Measurements from ENCODE around the gene BMAL2. TPM values are rescaled to one million over a fixed set of nuclear protein-coding genes. Genes with fewer than 3 reads are reported as not detected.
A peak's percentile ranks its signal among the peaks of the same experiment; 100 is the strongest.

BMAL2 gene
- total and polyA plus RNA-seq, 2 donors, result 2.7 to 9.3 TPM

DNA sequence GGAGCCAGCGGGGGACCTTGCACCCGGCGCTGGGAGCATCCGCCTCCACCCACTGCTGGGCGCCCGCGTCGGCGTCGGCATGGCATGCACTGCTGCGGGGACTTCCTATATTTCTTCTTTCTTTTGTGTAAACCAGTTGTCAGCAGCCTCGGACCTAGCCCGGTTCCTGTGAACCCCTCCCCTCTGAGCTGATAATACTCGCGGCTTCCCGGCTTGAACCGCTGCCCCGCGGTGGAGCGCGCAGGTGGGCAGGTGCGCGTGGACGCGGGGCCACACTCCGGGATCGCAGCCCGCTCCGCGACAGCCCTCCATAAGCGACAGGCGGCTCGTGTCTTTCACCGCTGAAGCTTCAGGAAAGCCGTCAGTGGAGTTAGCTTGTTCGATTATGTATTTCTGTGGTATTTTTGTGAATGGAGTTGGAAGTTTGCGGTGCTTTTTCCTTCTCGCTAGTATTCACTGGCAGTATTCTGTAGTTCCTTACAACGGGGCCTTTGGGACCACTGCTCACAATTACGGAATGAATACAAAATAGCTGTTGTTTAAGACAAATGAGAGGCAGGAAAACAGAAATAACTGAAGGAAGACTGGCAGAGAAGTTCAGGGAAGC is 870 bp downstream of the BMAL2 start:
- Histone ChIP-seq H3K36me3 (ENCODE audit: insufficient read depth) (no peaks in the 10 kb centered on the region), H3K27ac (ENCODE audit: low read depth) (no peak overlapping the region), H3K4me3 (ENCODE audit: low read depth, low read length) (peak overlapping the region; percentile 83), H3K4me1 (ENCODE audit: insufficient read depth) (no peaks in the 10 kb centered on the region)
- no peak for DNase-seq (ENCODE audit: extremely low spot score)
- 2% methylated on average over 40 of the region's 40 CpGs for WGBS

DNA sequence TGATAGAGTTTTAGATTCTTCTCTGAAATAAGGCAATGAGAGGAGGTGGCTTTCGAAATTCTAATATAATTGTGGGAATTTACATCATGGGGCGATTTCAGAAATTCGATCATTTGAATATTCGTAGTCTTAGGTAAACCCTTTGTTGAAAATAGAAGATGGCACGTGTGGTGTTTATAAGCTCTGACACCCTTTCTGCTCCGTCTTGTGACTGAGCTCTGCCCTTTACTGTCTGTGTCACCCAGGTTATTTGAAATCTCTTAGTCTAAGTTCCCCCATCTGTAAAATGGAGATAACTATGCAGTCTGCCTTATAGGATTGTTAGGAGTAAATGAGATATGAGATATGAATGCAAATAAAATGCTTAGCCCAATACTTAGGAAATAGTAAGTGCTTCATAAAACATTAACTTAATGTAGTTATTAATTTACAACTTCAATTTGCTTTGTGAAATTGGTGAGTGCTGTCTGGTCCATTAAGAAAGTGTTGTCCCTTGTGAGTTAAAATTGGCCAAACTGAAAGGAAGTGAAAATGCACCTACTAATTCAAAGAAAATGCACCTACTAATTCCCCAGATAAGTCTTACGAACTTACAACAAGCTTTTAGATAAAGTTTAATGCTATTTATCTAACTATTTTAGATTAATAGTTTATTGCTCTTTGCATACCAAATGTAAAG is 1.5 kb downstream of the BMAL2 start:
- WGBS, result 80% methylated on average over 7 of the region's 7 CpGs
- DNase-seq (ENCODE audit: extremely low spot score), result no peak

DNA sequence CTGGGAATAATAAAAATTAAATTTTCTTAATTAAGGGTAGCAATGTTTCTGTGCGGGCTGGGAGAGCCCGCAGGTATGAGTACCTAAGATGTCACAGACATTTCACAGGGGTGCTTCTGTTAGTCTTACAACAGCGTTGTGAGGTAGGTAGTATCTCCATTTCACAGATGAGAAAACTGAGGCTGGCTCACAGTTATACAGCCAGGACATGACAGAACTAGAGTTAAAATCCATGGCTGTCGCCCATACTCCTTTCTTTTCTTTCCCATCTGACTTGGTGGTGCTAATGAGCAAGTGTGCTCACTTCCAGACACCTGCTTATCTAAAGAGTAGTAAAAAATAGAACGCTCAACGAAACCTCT is 2.1 kb downstream of the BMAL2 start:
- Histone ChIP-seq H3K27ac (ENCODE audit: low read depth) (no peak overlapping the region), H3K4me3 (ENCODE audit: low read depth, low read length) (no peak overlapping the region), H3K4me1 (ENCODE audit: insufficient read depth) (no peaks in the 10 kb centered on the region), H3K36me3 (ENCODE audit: insufficient read depth) (no peaks in the 10 kb centered on the region)
- no peak for DNase-seq (ENCODE audit: extremely low spot score)
- 90% methylated on average over 6 of the region's 6 CpGs for WGBS

More for the DNA sequence above, 1.5 kb downstream of the BMAL2 start:
- no peak overlapping the region for H3K4me3 ChIP-seq (ENCODE audit: low read depth, low read length)
- no peak overlapping the region for H3K27ac ChIP-seq (ENCODE audit: low read depth)
- H3K36me3 ChIP-seq (ENCODE audit: insufficient read depth), result no peaks in the 10 kb centered on the region
- H3K4me1 ChIP-seq (ENCODE audit: insufficient read depth), result no peaks in the 10 kb centered on the region

DNA sequence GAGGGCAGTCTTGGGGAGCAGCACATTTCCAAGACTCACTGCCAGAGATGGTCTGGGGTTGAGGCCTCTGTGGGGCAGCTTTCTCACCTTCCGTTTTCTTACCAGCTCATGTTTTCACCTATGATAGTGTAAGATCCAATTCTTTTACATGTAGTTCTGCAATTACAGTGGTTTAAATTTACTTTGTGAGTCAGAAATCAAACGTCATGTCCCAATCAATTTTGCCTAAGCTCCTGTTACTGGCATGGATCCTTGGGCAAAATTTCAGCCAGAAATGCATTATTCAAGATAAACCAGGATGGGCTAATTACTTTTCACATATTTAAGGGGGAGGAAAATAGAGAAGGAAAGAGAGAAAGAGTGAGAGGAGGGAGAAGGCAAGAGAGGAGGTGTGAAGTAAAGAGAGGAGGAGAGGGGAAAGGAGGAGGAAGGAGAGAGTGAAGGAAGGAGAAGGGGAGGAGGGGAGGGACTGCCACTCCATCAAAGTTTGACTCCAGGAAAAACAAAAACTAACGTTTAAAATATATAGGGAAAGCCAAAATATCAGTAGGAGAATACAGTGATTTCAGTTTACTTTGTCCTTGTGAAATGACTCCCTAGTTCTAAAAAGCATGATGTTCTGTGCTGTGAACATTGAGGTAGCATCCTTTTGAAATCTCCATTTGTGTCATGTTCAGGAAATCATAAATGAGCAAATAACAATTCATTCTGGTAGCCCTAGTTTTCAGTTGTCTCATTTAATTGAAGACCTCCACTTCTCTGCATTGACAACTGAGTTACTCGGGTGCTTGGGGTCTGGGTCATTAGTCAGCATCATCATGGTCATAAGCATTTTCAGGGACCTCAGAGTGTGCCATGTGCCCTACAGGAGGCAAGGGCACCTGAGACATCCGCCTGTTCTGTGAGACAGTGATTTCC is 3.0 kb downstream of the BMAL2 start:
- WGBS, result 79% methylated on average over 5 of the region's 5 CpGs
- Histone ChIP-seq H3K4me1 (ENCODE audit: insufficient read depth) (no peaks in the 10 kb centered on the region), H3K27ac (ENCODE audit: low read depth) (no peak overlapping the region), H3K4me3 (ENCODE audit: low read depth, low read length) (no peak overlapping the region), H3K36me3 (ENCODE audit: insufficient read depth) (no peaks in the 10 kb centered on the region)
- no peak for DNase-seq (ENCODE audit: extremely low spot score)

DNA sequence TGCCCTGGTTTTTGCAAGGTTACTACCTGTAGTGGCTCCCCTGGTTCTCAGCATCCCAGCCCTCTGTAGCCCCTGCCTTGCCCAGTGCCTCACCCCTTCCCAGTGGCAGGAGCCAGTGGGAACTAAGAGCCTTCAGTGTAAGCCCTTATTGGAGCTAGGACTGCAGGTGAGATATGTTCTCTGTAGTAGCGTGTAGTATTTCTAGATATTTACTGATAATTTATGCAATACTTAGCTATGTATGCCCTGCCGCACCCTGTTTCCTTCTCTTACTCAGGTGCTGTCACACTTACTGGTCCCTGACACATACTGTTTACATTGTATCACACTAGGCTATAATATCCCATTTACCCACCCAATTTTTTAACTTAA is 3.6 kb downstream of the BMAL2 start:
- Histone ChIP-seq H3K4me1 (ENCODE audit: insufficient read depth) (no peaks in the 10 kb centered on the region), H3K4me3 (ENCODE audit: low read depth, low read length) (no peak overlapping the region), H3K36me3 (ENCODE audit: insufficient read depth) (no peaks in the 10 kb centered on the region), H3K27ac (ENCODE audit: low read depth) (no peak overlapping the region)
- no peak for DNase-seq (ENCODE audit: extremely low spot score)
- 88% methylated on average over 2 of the region's 2 CpGs for WGBS

DNA sequence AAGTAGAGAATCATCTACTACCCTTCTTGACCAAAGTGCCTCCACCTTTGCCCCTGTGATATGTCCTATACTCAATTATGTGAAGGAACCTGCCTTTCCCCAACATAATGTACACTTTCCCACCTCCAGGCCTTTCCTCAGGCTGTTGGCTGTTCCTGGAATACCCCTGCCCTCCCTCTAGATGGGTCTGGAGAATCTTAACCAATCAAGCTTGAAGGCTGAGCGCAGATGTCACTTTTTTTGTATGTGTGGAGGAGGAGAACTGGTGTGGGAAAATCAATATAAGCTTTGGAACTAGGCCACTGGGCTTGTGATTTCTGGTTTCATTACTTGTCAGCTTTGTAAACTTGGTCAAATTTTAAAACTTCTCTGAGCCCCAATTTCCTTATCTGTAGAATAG is 4.7 kb downstream of the BMAL2 start:
- DNase-seq (ENCODE audit: extremely low spot score), result no peak
- WGBS, result 97% methylated on average over 1 of the region's 1 CpG

DNA sequence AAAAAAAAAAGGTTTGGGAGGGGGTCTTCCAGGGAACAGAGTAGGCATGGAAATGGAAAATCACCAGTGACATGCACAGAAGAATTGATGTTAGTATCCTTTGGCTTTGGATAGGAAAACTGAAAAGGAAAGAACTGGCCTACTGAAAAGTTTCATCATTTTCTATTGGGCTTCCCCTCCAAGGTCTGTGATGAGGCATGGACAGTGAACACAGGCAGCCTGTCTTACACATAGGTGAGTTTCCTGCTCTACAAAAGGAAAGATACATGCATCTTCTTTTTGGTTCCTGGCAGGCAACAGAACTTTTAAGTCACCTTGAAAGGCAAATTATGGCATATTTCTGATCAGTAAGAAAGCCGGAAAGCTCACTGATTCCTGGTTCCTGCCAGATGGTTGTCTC is 5.8 kb downstream of the BMAL2 start:
- Histone ChIP-seq H3K27ac (ENCODE audit: low read depth) (no peak overlapping the region), H3K4me3 (ENCODE audit: low read depth, low read length) (no peak overlapping the region), H3K36me3 (ENCODE audit: insufficient read depth) (no peaks in the 10 kb centered on the region), H3K4me1 (ENCODE audit: insufficient read depth) (no peaks in the 10 kb centered on the region)
- WGBS, result 98% methylated on average over 1 of the region's 1 CpG
- no peak for DNase-seq (ENCODE audit: extremely low spot score)

More for the DNA sequence above, 4.7 kb downstream of the BMAL2 start:
- Histone ChIP-seq H3K4me3 (ENCODE audit: low read depth, low read length) (no peak overlapping the region), H3K36me3 (ENCODE audit: insufficient read depth) (no peaks in the 10 kb centered on the region), H3K27ac (ENCODE audit: low read depth) (no peak overlapping the region), H3K4me1 (ENCODE audit: insufficient read depth) (no peaks in the 10 kb centered on the region)

DNA sequence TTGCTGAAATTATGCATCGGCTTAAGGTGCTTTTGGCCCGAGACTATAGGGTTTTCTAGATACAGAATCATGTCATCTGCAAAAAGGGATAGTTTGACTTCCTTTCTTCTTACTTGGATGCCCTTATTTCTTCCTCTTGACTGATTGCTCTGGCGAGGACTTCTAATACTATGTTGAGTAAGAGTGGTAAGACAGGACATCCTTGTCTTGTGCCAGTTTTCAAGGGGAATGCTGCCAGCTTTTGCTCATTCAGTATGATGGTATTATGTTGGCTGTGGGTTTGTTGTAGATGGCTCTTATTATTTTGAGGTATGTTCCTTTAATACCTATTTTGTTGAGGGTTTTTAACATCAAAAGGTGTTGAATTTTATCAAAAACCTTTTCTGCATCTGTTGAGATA is 8.3 kb downstream of the BMAL2 start:
- 93% methylated on average over 3 of the region's 3 CpGs for WGBS

DNA sequence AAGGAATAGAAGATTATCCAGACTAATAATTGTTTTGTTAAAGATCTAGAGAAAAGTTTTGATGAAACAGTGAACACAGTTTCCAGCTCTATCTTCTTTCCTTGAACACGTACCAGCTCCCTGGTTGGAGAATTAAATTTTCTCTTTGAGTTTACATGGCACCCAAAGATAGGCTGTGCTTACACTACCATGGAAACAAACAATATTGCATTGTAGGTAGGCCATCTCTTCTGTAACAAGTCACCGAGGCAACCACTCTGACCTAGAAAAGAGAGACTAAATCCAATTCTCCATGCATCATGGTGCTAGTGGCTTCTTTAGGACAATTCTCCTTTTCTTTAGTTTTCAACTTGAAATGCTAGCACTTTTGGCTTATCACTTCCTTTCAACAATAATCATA is 9.9 kb downstream of the BMAL2 start:
- H3K27ac ChIP-seq (ENCODE audit: low read depth), result no peak overlapping the region
- H3K4me3 ChIP-seq (ENCODE audit: low read depth, low read length), result no peak overlapping the region
- no peak for DNase-seq (ENCODE audit: extremely low spot score)
- no peaks in the 10 kb centered on the region for H3K36me3 ChIP-seq (ENCODE audit: insufficient read depth)
- no peaks in the 10 kb centered on the region for H3K4me1 ChIP-seq (ENCODE audit: insufficient read depth)
- 91% methylated on average over 2 of the region's 2 CpGs for WGBS

More for the DNA sequence above, 8.3 kb downstream of the BMAL2 start:
- no peak overlapping the region for H3K27ac ChIP-seq (ENCODE audit: low read depth)
- no peaks in the 10 kb centered on the region for H3K4me1 ChIP-seq (ENCODE audit: insufficient read depth)
- no peak for DNase-seq (ENCODE audit: extremely low spot score)
- no peak overlapping the region for H3K4me3 ChIP-seq (ENCODE audit: low read depth, low read length)
- no peaks in the 10 kb centered on the region for H3K36me3 ChIP-seq (ENCODE audit: insufficient read depth)

DNA sequence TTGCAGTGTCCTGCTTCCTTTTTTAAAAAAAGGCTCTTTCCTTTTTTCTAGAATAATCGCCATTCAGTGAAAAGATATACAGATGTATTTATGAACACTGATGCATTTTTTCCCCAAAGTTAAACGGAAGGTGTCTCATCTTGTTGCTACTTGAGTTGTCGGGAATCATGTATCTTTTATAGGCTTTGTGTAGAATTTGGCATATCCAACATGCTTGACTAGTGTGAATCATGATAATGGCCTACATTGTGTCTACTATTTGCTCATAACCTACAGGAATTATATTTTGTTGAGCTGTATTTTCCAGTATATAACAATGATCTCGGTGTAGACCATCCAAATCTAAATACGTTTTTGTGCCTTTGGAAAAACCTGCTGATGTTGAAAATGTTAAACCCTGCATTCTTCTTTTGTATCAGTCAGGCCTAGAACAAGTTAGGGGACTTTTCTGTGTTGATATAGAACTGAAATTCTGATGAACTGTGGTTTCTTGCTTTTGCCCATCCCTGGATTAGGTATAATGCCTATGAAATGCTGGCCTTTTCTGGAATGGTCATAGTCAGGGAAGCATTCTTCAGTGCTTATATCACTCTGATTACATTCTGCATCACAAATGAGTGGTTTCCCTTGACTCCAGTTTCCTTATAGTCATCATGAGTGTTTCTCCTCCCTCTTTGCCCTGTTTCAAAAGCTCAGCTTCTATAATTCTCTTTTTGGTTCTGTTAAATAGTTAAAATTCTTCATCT is 10.8 kb downstream of the BMAL2 start:
- Histone ChIP-seq H3K4me3 (ENCODE audit: low read depth, low read length) (no peak overlapping the region), H3K4me1 (ENCODE audit: insufficient read depth) (no peaks in the 10 kb centered on the region), H3K36me3 (ENCODE audit: insufficient read depth) (no peaks in the 10 kb centered on the region), H3K27ac (ENCODE audit: low read depth) (no peak overlapping the region)
- DNase-seq (ENCODE audit: extremely low spot score), result no peak
- WGBS, result 77% methylated on average over 5 of the region's 5 CpGs

DNA sequence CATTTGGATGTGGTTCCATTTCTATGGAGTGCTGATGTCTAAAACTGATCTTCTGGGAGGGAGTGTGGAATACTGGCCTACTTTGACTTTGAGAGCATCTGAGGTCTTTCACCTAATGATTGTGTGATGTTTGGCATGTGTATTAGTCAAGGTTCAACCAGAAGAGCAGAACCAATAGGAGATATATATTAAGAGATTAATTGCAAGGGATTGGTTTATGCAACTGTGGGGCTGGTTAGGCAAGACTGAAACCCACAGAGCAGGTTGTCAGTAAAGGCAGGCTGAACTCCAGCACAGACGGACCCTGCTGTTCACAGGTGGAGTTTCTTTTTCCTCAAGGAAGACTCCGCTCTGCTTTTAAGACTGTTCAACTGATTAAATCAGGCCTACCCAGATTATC is 11.6 kb downstream of the BMAL2 start:
- H3K36me3 ChIP-seq (ENCODE audit: insufficient read depth), result no peaks in the 10 kb centered on the region
- H3K4me1 ChIP-seq (ENCODE audit: insufficient read depth), result no peaks in the 10 kb centered on the region
- no peak overlapping the region for H3K4me3 ChIP-seq (ENCODE audit: low read depth, low read length)
- 64% methylated on average over 2 of the region's 2 CpGs for WGBS
- H3K27ac ChIP-seq (ENCODE audit: low read depth), result no peak overlapping the region
- no peak for DNase-seq (ENCODE audit: extremely low spot score)

DNA sequence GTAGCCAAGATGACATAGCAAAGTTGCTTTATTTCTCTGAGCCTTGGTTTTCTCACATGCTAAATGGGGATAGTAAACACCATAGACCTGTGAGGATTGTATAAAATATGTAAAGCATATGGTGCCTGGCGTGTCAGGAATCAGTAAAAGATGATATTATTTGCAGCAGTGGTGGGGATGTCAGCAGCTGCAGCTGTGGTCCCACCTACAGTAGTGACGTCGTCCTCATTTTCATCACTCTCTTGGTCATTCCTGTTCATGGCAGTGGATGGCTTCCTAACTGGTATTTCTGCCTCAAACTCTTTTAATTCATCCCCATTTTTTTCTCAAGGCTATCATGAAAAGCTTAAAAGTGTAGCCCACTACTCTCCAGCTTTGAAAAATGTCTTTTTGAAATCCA is 12.1 kb downstream of the BMAL2 start:
- 76% methylated on average over 3 of the region's 3 CpGs for WGBS
- Histone ChIP-seq H3K27ac (ENCODE audit: low read depth) (no peak overlapping the region), H3K4me3 (ENCODE audit: low read depth, low read length) (no peak overlapping the region), H3K36me3 (ENCODE audit: insufficient read depth) (no peaks in the 10 kb centered on the region), H3K4me1 (ENCODE audit: insufficient read depth) (no peaks in the 10 kb centered on the region)
- no peak for DNase-seq (ENCODE audit: extremely low spot score)

DNA sequence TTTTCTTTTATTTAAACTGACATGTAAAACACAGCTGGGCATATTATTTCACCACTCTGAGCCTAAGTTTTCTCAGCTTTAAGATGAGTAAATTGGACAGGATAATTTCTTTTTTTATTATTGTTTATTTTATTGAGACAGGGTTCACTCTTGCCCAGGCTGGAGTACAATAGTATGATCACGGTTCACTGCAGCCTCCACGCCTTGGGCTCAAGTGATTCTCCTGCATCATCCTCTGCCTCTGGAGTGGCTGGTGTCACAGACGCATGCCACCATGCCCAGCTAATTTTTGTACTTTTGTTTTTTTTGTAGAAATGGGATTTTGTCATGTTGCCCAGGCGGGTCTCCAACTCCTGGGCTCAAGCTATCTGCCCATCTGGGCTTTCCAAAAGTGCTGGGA is 12.7 kb downstream of the BMAL2 start:
- Histone ChIP-seq H3K4me1 (ENCODE audit: insufficient read depth) (no peaks in the 10 kb centered on the region), H3K36me3 (ENCODE audit: insufficient read depth) (no peaks in the 10 kb centered on the region), H3K4me3 (ENCODE audit: low read depth, low read length) (no peak overlapping the region), H3K27ac (ENCODE audit: low read depth) (no peak overlapping the region)
- DNase-seq (ENCODE audit: extremely low spot score), result no peak
- WGBS, result 90% methylated on average over 4 of the region's 4 CpGs
